HG02763 (cell line): ENCODE results near the gene CCT8L2.
"Not testable (repeated sequence)": the region's sequence is repeated elsewhere in the genome, so short reads cannot be mapped to it uniquely, and the experiment has no call there.

Experiments used
- ATAC-seq: cut with Tn5 transposase; IDR thresholded peaks from one replicate; pipeline ENCODE4 v1.9.1; 2021; ENCODE audit warnings: mild to moderate bottlenecking, moderate library complexity; ENCODE audit not compliant: unreplicated experiment

CCT8L2 gene

GRCh38 chr22:16592710-16593109 lies at the start of gene CCT8L2:
CCT8L2 (minus strand) TSS chr22:16592810; CDS start chr22:16592550, 260 bp downstream.
- ATAC-seq = not testable (repeated sequence)

- not testable (repeated sequence) for ATAC-seq
These were observed 42.8 kb upstream of the CCT8L2 start for GRCh38 chr22:16635442-16635841.

- not testable (repeated sequence) for ATAC-seq
These were observed 41.5 kb upstream of the CCT8L2 start for GRCh38 chr22:16634092-16634491.

GRCh38 chr22:16628476-16628875 lies 35.9 kb upstream of the CCT8L2 start:
- not testable (repeated sequence) for ATAC-seq

GRCh38 chr22:16625018-16625417 lies 32.4 kb upstream of the CCT8L2 start:
- not testable (repeated sequence) for ATAC-seq

- ATAC-seq = not testable (repeated sequence)
These were observed 31.0 kb upstream of the CCT8L2 start for GRCh38 chr22:16623595-16623994.

GRCh38 chr22:16617516-16617915 lies 24.9 kb upstream of the CCT8L2 start:
- not testable (repeated sequence) for ATAC-seq

GRCh38 chr22:16616390-16616938 lies 23.9 kb upstream of the CCT8L2 start:
- ATAC-seq = not testable (repeated sequence)

GRCh38 chr22:16615606-16616245 lies 23.1 kb upstream of the CCT8L2 start:
- not testable (repeated sequence) for ATAC-seq

- ATAC-seq = no peak
These were observed 17.1 kb upstream of the CCT8L2 start for GRCh38 chr22:16609548-16610261.

GRCh38 chr22:16608931-16609330 lies 16.3 kb upstream of the CCT8L2 start:
- no peak for ATAC-seq

- not testable (repeated sequence) for ATAC-seq
These were observed 11.8 kb upstream of the CCT8L2 start for GRCh38 chr22:16604257-16604998.

GRCh38 chr22:16603770-16604242 lies 11.2 kb upstream of the CCT8L2 start:
- ATAC-seq = not testable (repeated sequence)

GRCh38 chr22:16603448-16603768 lies 10.8 kb upstream of the CCT8L2 start:
- ATAC-seq = no peak

GRCh38 chr22:16602728-16603447 lies 10.3 kb upstream of the CCT8L2 start:
- ATAC-seq = not testable (repeated sequence)

GRCh38 chr22:16602224-16602727 lies 9.7 kb upstream of the CCT8L2 start:
- ATAC-seq = not testable (repeated sequence)

- ATAC-seq = no peak
These were observed 9.0 kb upstream of the CCT8L2 start for GRCh38 chr22:16601437-16602223.

- not testable (repeated sequence) for ATAC-seq
These were observed 8.2 kb upstream of the CCT8L2 start for GRCh38 chr22:16600644-16601436.

- ATAC-seq = not testable (repeated sequence)
These were observed 7.0 kb upstream of the CCT8L2 start for GRCh38 chr22:16599648-16600047.
